Measurements from ENCODE around the gene CPEB3.

DNA sequence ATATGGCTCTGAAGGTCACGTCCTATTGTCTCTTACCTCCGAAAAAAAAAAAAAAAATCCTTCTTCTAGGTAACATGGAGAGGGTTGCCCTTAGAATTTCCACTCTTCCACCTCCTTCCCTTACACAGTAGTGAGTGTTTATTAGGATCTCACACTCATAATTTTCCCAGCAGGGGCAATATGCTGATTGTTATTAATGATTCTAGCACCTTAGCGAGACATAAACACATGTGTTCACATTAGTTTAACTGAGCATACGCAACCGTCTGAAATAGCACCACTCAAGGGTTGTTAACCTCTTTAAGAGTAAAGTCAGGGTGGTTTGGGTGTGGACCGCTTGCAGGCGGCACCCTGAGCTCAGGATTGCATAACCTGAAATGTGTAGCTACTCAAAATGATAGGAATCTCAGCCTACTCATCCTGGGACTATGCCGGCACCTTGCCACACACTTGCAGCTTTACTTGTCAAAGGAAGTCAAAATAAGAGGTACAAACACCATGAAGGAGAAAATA lies 52.2 kb downstream of the CPEB3 start:
- TF ChIP-seq POLR2AphosphoS5 (IDR thresholded peaks at IDR 0.05; ENCODE audit: low read depth, low read length): no peak
- TF ChIP-seq POLR2A (IDR thresholded peaks at IDR 0.05; ENCODE audit: low read depth, low read length): no peak
- no peak for TF ChIP-seq TAF1 (IDR thresholded peaks at IDR 0.05; ENCODE audit: low read depth, low read length)
- TF ChIP-seq POU2F2 (IDR thresholded peaks at IDR 0.05; ENCODE audit: low read depth, low read length): no peak
- no peak for TF ChIP-seq PAX5 (IDR thresholded peaks at IDR 0.05; ENCODE audit: insufficient read depth, low read length, severe bottlenecking)
- no peak for TF ChIP-seq SPI1 (IDR thresholded peaks at IDR 0.05; ENCODE audit: low read depth, low read length)

All from GM12891 (cell line).